ENCODE results near the gene MMP3. TPM values are rescaled to one million over a fixed set of nuclear protein-coding genes. Genes with fewer than 3 reads are reported as not detected.
A peak's percentile ranks its signal among the peaks of the same experiment; 100 is the strongest.

The MMP3 gene
- polyA plus RNA-seq, 3 donors, result not detected

- no peaks in the 10 kb centered on the region for H3K79me2 ChIP-seq (ENCODE audit: insufficient read depth, low read length)
- H3K4me3 ChIP-seq (replicated peaks in 1 of 3; ENCODE audit: low read depth in 2 of 3, low read length in 3 of 3), result no peak overlapping the region
- H3K9me3 Mint-ChIP-seq, result peaks cover 0 to 4% (median 0%) of the 10 kb centered on the region in 7 donors
- H4K20me1 ChIP-seq (ENCODE audit: insufficient read depth, low read length), result no peaks in the 10 kb centered on the region
- 66% methylated on average over 19 of the region's 19 CpGs for WGBS (ENCODE audit: insufficient coverage)
- H3K9ac ChIP-seq (ENCODE audit: insufficient read depth, low read length, poor library complexity, severe bottlenecking), result no peak overlapping the region
- H3K4me2 ChIP-seq (replicated peaks; ENCODE audit: extremely low read depth, low read length, poor library complexity, severe bottlenecking), result no peak overlapping the region
- peaks cover 2% of the 10 kb centered on the region in 2 donors for H3K27me3 ChIP-seq (ENCODE audit: control insufficient read depth in 2 of 2, insufficient read depth in 2 of 2, low read length in 2 of 2)
- H3K27ac ChIP-seq (ENCODE audit: low read depth in 1 of 2, low read length in 2 of 2), result no peak overlapping the region
- intact Hi-C loops (cut with micrococcal nuclease), result no loop called here
- no peaks in the 10 kb centered on the region for H3K36me3 ChIP-seq (replicated peaks in 1 of 2; ENCODE audit: control insufficient read depth in 1 of 2, insufficient read depth in 2 of 2, low read length in 2 of 2)
- DNase-seq, result no peak
- H3K36me3 Mint-ChIP-seq, result no peaks in the 10 kb centered on the region
- no peaks in the 10 kb centered on the region for H3K4me1 ChIP-seq (ENCODE audit: control insufficient read depth in 1 of 2, insufficient read depth in 2 of 2, low read length in 2 of 2)
- TF ChIP-seq CTCF (IDR thresholded peaks at IDR 0.05), result no peak
- H3K9me3 ChIP-seq (replicated peaks in 1 of 2; ENCODE audit: control insufficient read depth in 1 of 2, insufficient read depth in 1 of 2, low read length in 2 of 2), result no peaks in the 10 kb centered on the region
- H3K27me3 Mint-ChIP-seq (ENCODE audit: low read depth in 3 of 3), result peaks cover 5 to 14% (median 11%) of the 10 kb centered on the region in 3 donors
- H3K27ac Mint-ChIP-seq, result no peak overlapping the region
- no peaks in the 10 kb centered on the region for H3K4me1 Mint-ChIP-seq
- no peak overlapping the region for H2AFZ ChIP-seq (ENCODE audit: insufficient read depth, low read depth, low read length, poor library complexity, severe bottlenecking)
- peak overlapping the region in 1 of 2 donors; percentile 5 for H3K4me3 Mint-ChIP-seq
These were observed 35.5 kb downstream of the MMP3 start for GRCh38 chr11:102807921-102808320.

GRCh38 chr11:102806296-102806695 is 37.1 kb downstream of the MMP3 start:
- no peak for DNase-seq
- H3K27me3 Mint-ChIP-seq (ENCODE audit: low read depth in 3 of 3), result peaks cover 5 to 14% (median 10%) of the 10 kb centered on the region in 3 donors
- H3K27ac ChIP-seq (ENCODE audit: low read depth in 1 of 2, low read length in 2 of 2), result no peak overlapping the region
- H2AFZ ChIP-seq (ENCODE audit: insufficient read depth, low read depth, low read length, poor library complexity, severe bottlenecking), result no peak overlapping the region
- TF ChIP-seq CTCF (IDR thresholded peaks at IDR 0.05), result no peak
- peaks cover 0 to 4% (median 0%) of the 10 kb centered on the region in 7 donors for H3K9me3 Mint-ChIP-seq
- WGBS (ENCODE audit: insufficient coverage), result no CpG with 5 or more reads among the region's 3 CpGs
- no peaks in the 10 kb centered on the region for H3K36me3 ChIP-seq (replicated peaks in 1 of 2; ENCODE audit: control insufficient read depth in 1 of 2, insufficient read depth in 2 of 2, low read length in 2 of 2)
- no peaks in the 10 kb centered on the region for H3K36me3 Mint-ChIP-seq
- no peaks in the 10 kb centered on the region for H3K9me3 ChIP-seq (replicated peaks in 1 of 2; ENCODE audit: control insufficient read depth in 1 of 2, insufficient read depth in 1 of 2, low read length in 2 of 2)
- H3K4me1 Mint-ChIP-seq, result no peaks in the 10 kb centered on the region
- H3K4me3 Mint-ChIP-seq, result no peak overlapping the region
- no peak overlapping the region for H3K9ac ChIP-seq (ENCODE audit: insufficient read depth, low read length, poor library complexity, severe bottlenecking)
- no peaks in the 10 kb centered on the region for H3K4me1 ChIP-seq (ENCODE audit: control insufficient read depth in 1 of 2, insufficient read depth in 2 of 2, low read length in 2 of 2)
- H3K27ac Mint-ChIP-seq, result no peak overlapping the region
- intact Hi-C loops (cut with micrococcal nuclease), result no loop called here
- H3K27me3 ChIP-seq (ENCODE audit: control insufficient read depth in 2 of 2, insufficient read depth in 2 of 2, low read length in 2 of 2), result peaks cover 2% of the 10 kb centered on the region in 2 donors
- no peak overlapping the region for H3K4me3 ChIP-seq (replicated peaks in 1 of 3; ENCODE audit: low read depth in 2 of 3, low read length in 3 of 3)
- no peaks in the 10 kb centered on the region for H4K20me1 ChIP-seq (ENCODE audit: insufficient read depth, low read length)
- no peaks in the 10 kb centered on the region for H3K79me2 ChIP-seq (ENCODE audit: insufficient read depth, low read length)
- H3K4me2 ChIP-seq (replicated peaks; ENCODE audit: extremely low read depth, low read length, poor library complexity, severe bottlenecking), result no peak overlapping the region

Measured in CD14-positive monocyte (primary cell).